T-cell (primary cell): ENCODE results near the gene KCNMB1. TPM values are rescaled to one million over a fixed set of nuclear protein-coding genes. Genes with fewer than 3 reads are reported as not detected.

Source experiments
- ATAC-seq, 4 experiments: fragments of 200-7000 bp in 3 of 4; fragments of 150-1000 bp in 1 of 4; cut with Tn5 transposase; replicated peaks in 1 of 4; 1 replicate in 3 of 4; 2 replicates in 1 of 4; pipeline ENCODE4 v1.10.0; 2021; ENCODE audit warnings: moderate library complexity in 3 of 4, mild to moderate bottlenecking in 2 of 4, moderate number of reproducible peaks in 1 of 4
- CTCF ChIA-PET, 2 donors: fragments of 300-600 bp; sonication (Branson Sonifier 250); formaldehyde crosslinking; loops; one replicate each; lab custom pipeline; 2022; ENCODE audit warnings: antibody characterized with exemption in 2 of 2; lab: Charles Lee
- POLR2A ChIA-PET, 2 donors: fragments of 300-600 bp; sonication (Branson Sonifier 250); formaldehyde crosslinking; loops; one replicate each; lab custom pipeline; 2022; ENCODE audit warnings: antibody characterized with exemption in 2 of 2; lab: Charles Lee
- DNase-seq, 35 experiments: peaks; one replicate each; pipeline versions ENCODE4 v3.0.0 to v3.0.0-alpha.2; 2013 to 2023
- H3K27ac ChIP-seq: one replicate; pipeline ENCODE4 v1.5.1; 2013; ENCODE audit warnings: low read length
- H3K27me3 ChIP-seq, 2 experiments: replicated peaks in 1 of 2; 1 replicate in 1 of 2; 2 replicates in 1 of 2; pipeline versions ENCODE4 v1.6.1 to v1.7.0; 2013; ENCODE audit warnings: low read length in 1 of 2, mixed read lengths in 1 of 2; ENCODE audit not compliant: control insufficient read depth in 2 of 2, insufficient read depth in 2 of 2; ENCODE audit errors: extremely low read depth in 1 of 2
- H3K36me3 ChIP-seq, 2 donors: 1 replicate in 1 of 2; 2 replicates in 1 of 2; pipeline versions ENCODE4 v1.6.1 to v1.7.0; 2013; ENCODE audit warnings: low read length in 1 of 2; ENCODE audit not compliant: control insufficient read depth in 2 of 2, insufficient read depth in 1 of 2; ENCODE audit errors: extremely low read depth in 1 of 2
- H3K4me1 ChIP-seq, 2 experiments: 1 replicate in 1 of 2; 2 replicates in 1 of 2; pipeline versions ENCODE4 v1.6.1 to v1.7.0; 2013; ENCODE audit warnings: low read length in 2 of 2, mixed read lengths in 1 of 2; ENCODE audit not compliant: insufficient read depth in 2 of 2, control insufficient read depth in 1 of 2; ENCODE audit errors: extremely low read depth in 1 of 2
- H3K4me3 ChIP-seq, 2 donors: 1 replicate in 1 of 2; 2 replicates in 1 of 2; pipeline versions ENCODE4 v1.5.1 to v1.7.0; 2013; ENCODE audit warnings: mild to moderate bottlenecking in 2 of 2, low read length in 1 of 2, moderate library complexity in 1 of 2; ENCODE audit not compliant: control insufficient read depth in 1 of 2; ENCODE audit errors: extremely low read depth in 1 of 2
- H3K9me3 ChIP-seq: 2 replicates; pipeline ENCODE4 v1.7.0; 2013
- H3K27ac Mint-ChIP-seq, 2 donors: one replicate each; pipeline ENCODE4 v1.8.0; 2020 to 2021; ENCODE audit warnings: mild to moderate bottlenecking in 2 of 2, mixed read lengths in 2 of 2
- H3K27me3 Mint-ChIP-seq, 2 donors: one replicate each; pipeline ENCODE4 v1.8.0; 2021 to 2022; ENCODE audit warnings: mixed read lengths in 2 of 2
- H3K36me3 Mint-ChIP-seq: one replicate; pipeline ENCODE4 v1.8.0; 2021; ENCODE audit warnings: mixed read lengths
- H3K4me1 Mint-ChIP-seq, 3 donors: one replicate each; pipeline ENCODE4 v1.8.0; 2020 to 2022; ENCODE audit warnings: mixed read lengths in 3 of 3, mild to moderate bottlenecking in 1 of 3
- H3K4me3 Mint-ChIP-seq, 3 donors: one replicate each; pipeline ENCODE4 v1.8.0; 2020 to 2022; ENCODE audit warnings: mild to moderate bottlenecking in 3 of 3, mixed read lengths in 3 of 3, moderate library complexity in 3 of 3
- H3K9me3 Mint-ChIP-seq, 3 donors: one replicate each; pipeline ENCODE4 v1.8.0; 2020 to 2022; ENCODE audit warnings: mixed read lengths in 3 of 3
- WGBS: methylation state at CpG from one replicate; pipeline ENCODE4 v1.1.5; 2013; ENCODE audit warnings: missing lambda C conversion rate; ENCODE audit not compliant: insufficient coverage; 5-methylcytosine and 5-hydroxymethylcytosine counted together
- total RNA-seq, 35 experiments: library from RNA in 6 of 35; stranded (reverse) in 6 of 35; fragments of 120-200 nt in 1 of 35; gene quantifications; one replicate each; pipeline versions ENCODE4 v1.2.1 to v1.2.4 and lab custom pipeline; 2013 to 2026

Gene KCNMB1
- total RNA-seq, 5 donors from 2014 or later (not counting 1 experiment from before 2014, with no cell fraction given) = not detected

DNA sequence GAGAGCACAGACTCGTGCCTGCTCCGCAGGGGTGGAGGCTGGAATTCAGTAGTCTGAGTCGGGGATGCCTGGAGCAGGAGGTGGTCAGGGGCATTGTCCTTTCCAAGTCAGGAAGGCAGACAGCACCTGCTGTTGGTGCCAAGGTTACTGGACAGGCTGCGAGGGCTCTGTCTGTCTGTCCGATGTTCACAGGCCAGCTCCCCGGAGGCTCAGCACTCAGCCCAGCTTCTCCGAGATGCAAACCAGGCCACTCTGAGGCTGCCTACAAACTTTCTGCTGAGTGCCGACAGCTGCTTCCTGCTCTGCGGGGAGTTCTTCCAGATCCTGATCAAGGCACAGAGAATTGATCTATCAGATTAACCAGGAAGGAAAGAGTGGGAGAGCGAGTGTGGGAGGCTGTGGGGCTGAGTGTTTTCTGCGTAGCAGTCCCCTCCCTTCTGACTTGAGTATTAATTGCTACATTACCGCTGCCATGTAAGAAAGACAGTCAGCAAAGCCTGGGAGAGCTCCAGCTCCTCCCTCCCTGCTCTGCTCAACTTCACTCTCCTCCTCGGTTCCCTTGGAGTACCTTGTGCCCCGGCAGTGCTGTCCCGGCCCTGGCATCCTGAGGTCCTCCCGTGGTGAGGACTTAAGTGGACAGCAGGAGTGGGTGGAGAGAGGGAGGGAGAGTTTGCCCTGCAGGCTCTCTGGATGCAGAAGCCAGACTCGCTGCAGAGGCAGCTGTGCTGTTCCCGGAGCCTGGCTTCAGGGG lies 36.0 kb downstream of the KCNMB1 start:
- no peak overlapping the region for H3K27ac Mint-ChIP-seq

GRCh38 chr5:170348137-170348633 lies 41.0 kb downstream of the KCNMB1 start:
- Histone ChIP-seq H3K4me1 (peaks cover 0 to 2% of the 10 kb centered on the region in 2 experiments), H3K27ac (no peak overlapping the region), H3K4me3 (no peak overlapping the region), H3K9me3 (no peaks in the 10 kb centered on the region), H3K27me3 (peaks cover 0 to 12% of the 10 kb centered on the region in 2 experiments), H3K36me3 (no peaks in the 10 kb centered on the region)
- no peak overlapping the region for H3K27ac Mint-ChIP-seq
- peaks cover 0 to 4% (median 2%) of the 10 kb centered on the region in 3 donors for H3K4me1 Mint-ChIP-seq
- ChIA-PET CTCF (interaction anchor here (0.7 to 1.2 kb wide), 2 partner anchors 17 to 81 kb away, joined by 3 to 4 read pairs; no protein-coding TSS in a partner anchor), POLR2A (no interaction called here)
- H3K9me3 Mint-ChIP-seq = peaks cover 0 to 2% (median 0%) of the 10 kb centered on the region in 3 donors
- no peak overlapping the region for H3K4me3 Mint-ChIP-seq
- ATAC-seq (no peak), DNase-seq (peak in 1 of 35 experiments; percentile 27)
- H3K27me3 Mint-ChIP-seq = peaks cover 17 to 26% of the 10 kb centered on the region in 2 donors
- H3K36me3 Mint-ChIP-seq = no peaks in the 10 kb centered on the region
- WGBS = 29% methylated on average over 1 of the region's 11 CpGs

More for the DNA sequence above, 36.0 kb downstream of the KCNMB1 start:
- no peaks in the 10 kb centered on the region for H3K9me3 Mint-ChIP-seq
- H3K4me3 Mint-ChIP-seq = no peak overlapping the region
- no peak overlapping the region for H3K27ac ChIP-seq
- DNase-seq = no peak
- H3K4me1 ChIP-seq = peaks cover 0 to 5% of the 10 kb centered on the region in 2 experiments
- H3K36me3 Mint-ChIP-seq = no peaks in the 10 kb centered on the region
- peaks cover 0 to 5% (median 4%) of the 10 kb centered on the region in 3 donors for H3K4me1 Mint-ChIP-seq
- no peak overlapping the region for H3K4me3 ChIP-seq
- ChIA-PET POLR2A (no interaction called here), CTCF (no interaction called here)
- H3K27me3 ChIP-seq = peaks cover 0 to 35% of the 10 kb centered on the region in 2 experiments
- no peaks in the 10 kb centered on the region for H3K36me3 ChIP-seq
- 54% methylated on average over 12 of the region's 18 CpGs for WGBS
- H3K27me3 Mint-ChIP-seq = peaks cover 18 to 36% of the 10 kb centered on the region in 2 donors
- H3K9me3 ChIP-seq = no peaks in the 10 kb centered on the region
- ATAC-seq = no peak

- Mint-ChIP-seq H3K9me3 (peaks cover 0 to 2% (median 0%) of the 10 kb centered on the region in 3 donors), H3K27me3 (peaks cover 14 to 26% of the 10 kb centered on the region in 2 donors), H3K4me1 (no peaks in the 10 kb centered on the region), H3K36me3 (no peaks in the 10 kb centered on the region), H3K27ac (no peak overlapping the region), H3K4me3 (no peak overlapping the region)
- peaks cover 0 to 5% of the 10 kb centered on the region in 2 experiments for H3K27me3 ChIP-seq
- DNase-seq (no peak), ATAC-seq (no peak)
- no peak overlapping the region for H3K4me3 ChIP-seq
- no peaks in the 10 kb centered on the region for H3K9me3 ChIP-seq
- ChIA-PET CTCF (interaction anchor here (0.7 to 1.2 kb wide), 3 partner anchors 16 to 121 kb away, joined by 3 to 4 read pairs (median 3); no protein-coding TSS in a partner anchor), POLR2A (interaction anchor here in 1 of 2 donors (0.5 kb wide), 1 partner anchor 32 kb away, joined by 3 read pairs; no protein-coding TSS in a partner anchor)
- H3K36me3 ChIP-seq = no peaks in the 10 kb centered on the region
- 90% methylated on average over 4 of the region's 9 CpGs for WGBS
- H3K27ac ChIP-seq = no peak overlapping the region
- H3K4me1 ChIP-seq = no peaks in the 10 kb centered on the region
Observed at GRCh38 chr5:170347022-170347567, 42.1 kb downstream of the KCNMB1 start.

DNA sequence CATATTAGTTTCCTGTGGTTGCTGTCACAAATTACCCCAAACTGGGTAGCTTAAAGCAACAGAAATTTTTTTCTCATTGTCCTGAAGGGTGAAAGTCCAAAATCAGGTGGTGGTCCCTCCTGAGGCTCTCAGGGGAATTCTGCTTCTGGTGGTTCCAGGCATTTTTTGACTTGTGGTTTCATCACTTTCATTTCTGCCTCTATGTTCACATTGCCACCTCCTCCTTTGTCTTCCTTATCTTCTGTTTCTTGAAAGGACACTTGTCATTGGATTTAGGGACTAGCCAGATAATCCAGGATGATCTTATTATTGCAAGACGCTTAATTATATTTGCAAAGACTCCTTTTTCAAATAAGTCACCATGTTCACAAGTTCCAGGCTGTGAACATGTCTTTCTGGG lies 43.2 kb downstream of the KCNMB1 start:
- Mint-ChIP-seq H3K9me3 (peaks cover 0 to 2% (median 0%) of the 10 kb centered on the region in 3 donors), H3K4me1 (no peaks in the 10 kb centered on the region), H3K27ac (no peak overlapping the region), H3K27me3 (peaks cover 14 to 23% of the 10 kb centered on the region in 2 donors), H3K36me3 (no peaks in the 10 kb centered on the region), H3K4me3 (no peak overlapping the region)
- ATAC-seq = no peak
- WGBS = no CpG with 5 or more reads among the region's 1 CpG
- ChIA-PET POLR2A (no interaction called here), CTCF (no interaction called here)
- Histone ChIP-seq H3K36me3 (no peaks in the 10 kb centered on the region), H3K27me3 (peaks cover 0 to 5% of the 10 kb centered on the region in 2 experiments), H3K4me1 (no peaks in the 10 kb centered on the region), H3K4me3 (no peak overlapping the region), H3K27ac (no peak overlapping the region), H3K9me3 (no peaks in the 10 kb centered on the region)
- no peak for DNase-seq

DNA sequence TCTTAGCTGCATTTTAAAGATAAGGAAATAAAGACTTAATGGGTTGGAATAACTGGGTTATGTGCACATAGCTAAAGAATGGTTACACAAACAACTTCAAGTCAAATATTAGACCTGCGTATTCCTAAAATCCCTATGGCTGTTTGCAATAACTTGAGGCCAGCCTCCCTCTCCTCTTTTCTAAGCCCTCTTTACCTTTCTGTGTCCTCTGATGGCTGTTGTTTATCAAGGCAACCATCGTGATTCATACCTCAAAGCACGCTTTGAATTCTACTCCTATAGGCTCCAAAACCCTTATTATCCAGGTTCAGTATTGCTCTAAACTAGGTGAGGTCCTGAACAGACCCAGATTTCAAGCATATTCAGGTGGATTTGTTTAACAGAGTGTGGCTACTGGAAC lies 46.0 kb downstream of the KCNMB1 start:
- ChIA-PET CTCF (interaction anchor here (0.6 to 1.6 kb wide), 3 partner anchors 40 to 81 kb away, joined by 3 to 10 read pairs (median 3); no protein-coding TSS in a partner anchor), POLR2A (no interaction called here)
- Mint-ChIP-seq H3K27me3 (peaks cover 5 to 11% of the 10 kb centered on the region in 2 donors), H3K36me3 (no peaks in the 10 kb centered on the region), H3K4me3 (no peak overlapping the region), H3K9me3 (peaks cover 0 to 2% (median 0%) of the 10 kb centered on the region in 3 donors), H3K4me1 (peaks cover 9 to 13% (median 11%) of the 10 kb centered on the region in 3 donors), H3K27ac (no peak overlapping the region)
- Histone ChIP-seq H3K9me3 (no peaks in the 10 kb centered on the region), H3K36me3 (no peaks in the 10 kb centered on the region), H3K27ac (no peak overlapping the region), H3K4me1 (peaks cover 6 to 11% of the 10 kb centered on the region in 2 experiments), H3K27me3 (peaks cover 0 to 3% of the 10 kb centered on the region in 2 experiments), H3K4me3 (no peak overlapping the region)
- ATAC-seq = no peak
- whole genome bisulfite sequencing = 100% methylated on average over 1 of the region's 3 CpGs
- DNase-seq = no peak

DNA sequence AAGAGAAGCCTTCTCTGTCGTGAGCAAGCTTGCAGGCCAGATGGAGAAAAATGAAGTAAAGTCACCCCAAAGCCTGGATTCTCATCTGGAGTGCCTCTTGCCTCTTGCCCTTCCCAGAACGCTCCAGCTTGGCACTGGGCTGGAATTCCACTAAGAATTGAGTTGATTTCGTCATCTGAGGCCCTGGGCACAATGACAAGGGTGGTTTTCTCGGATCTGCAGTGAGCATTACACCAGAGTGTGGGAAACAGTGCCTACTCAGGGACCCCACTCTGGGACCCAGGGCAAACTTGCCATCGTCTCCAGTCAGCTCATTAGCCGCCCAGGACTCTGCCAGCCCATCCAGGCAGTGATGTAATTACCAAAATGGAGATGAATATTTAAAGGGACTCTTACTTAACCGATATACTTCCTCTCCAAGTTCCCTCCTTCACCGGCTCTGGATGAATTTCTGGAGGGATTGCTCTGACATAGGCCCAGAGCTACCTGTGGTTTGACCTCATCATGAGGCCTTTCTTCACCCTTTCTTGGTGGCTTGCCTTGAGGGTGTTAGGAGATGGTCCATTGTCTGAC lies 46.9 kb downstream of the KCNMB1 start:
- peaks cover 0 to 2% (median 0%) of the 10 kb centered on the region in 3 donors for H3K9me3 Mint-ChIP-seq
- H3K36me3 ChIP-seq = no peaks in the 10 kb centered on the region
- no peaks in the 10 kb centered on the region for H3K36me3 Mint-ChIP-seq
- H3K27ac ChIP-seq = no peak overlapping the region
- ATAC-seq = no peak
- ChIA-PET CTCF (interaction anchor here (0.6 to 1.6 kb wide), 4 partner anchors 40 to 119 kb away, joined by 3 to 10 read pairs (median 5); no protein-coding TSS in a partner anchor), POLR2A (no interaction called here)
- no peak overlapping the region for H3K4me3 Mint-ChIP-seq
- peaks cover 18 to 22% (median 20%) of the 10 kb centered on the region in 3 donors for H3K4me1 Mint-ChIP-seq
- H3K4me3 ChIP-seq = no peak overlapping the region
- H3K9me3 ChIP-seq = no peaks in the 10 kb centered on the region
- 68% methylated on average over 4 of the region's 8 CpGs for WGBS
- peaks cover 16 to 19% of the 10 kb centered on the region in 2 experiments for H3K4me1 ChIP-seq
- peaks cover 0 to 4% of the 10 kb centered on the region in 2 donors for H3K27me3 Mint-ChIP-seq
- H3K27ac Mint-ChIP-seq = no peak overlapping the region
- DNase-seq = no peak
- peaks cover 0 to 3% of the 10 kb centered on the region in 2 experiments for H3K27me3 ChIP-seq
